Adrenal gland (tissue), 12 donors: Measurements from ENCODE around the gene MAEL. TPM values are rescaled to one million over a fixed set of nuclear protein-coding genes. Genes with fewer than 3 reads are reported as not detected.

Experiments used
- DNase-seq, 7 donors: peaks; one replicate each; pipeline ENCODE4 v3.0.0-alpha.2; 2019 to 2020
- H3K27ac ChIP-seq, 5 donors: fragments of 200-600 bp; sonication (generic) in 4 of 5; 1 replicate in 3 of 5; 2 replicates in 2 of 5; pipeline versions ENCODE4 v1.5.1 to v1.8.0; 2016 to 2020; ENCODE audit warnings: mild to moderate bottlenecking in 1 of 5
- H3K27me3 ChIP-seq: fragments of 200-600 bp; 2 replicates; pipeline ENCODE4 v1.8.0; 2021
- H3K36me3 ChIP-seq, 2 donors: fragments of 200-600 bp; replicated peaks in 1 of 2; 1 replicate in 1 of 2; 2 replicates in 1 of 2; pipeline versions ENCODE4 v1.5.1 to v1.8.0; 2018 to 2022
- H3K4me1 ChIP-seq, 2 donors: fragments of 200-600 bp; replicated peaks in 1 of 2; 1 replicate in 1 of 2; 2 replicates in 1 of 2; pipeline versions ENCODE4 v1.5.1 to v1.8.0; 2018 to 2021
- H3K4me3 ChIP-seq, 4 donors: fragments of 200-600 bp; sonication (generic) in 3 of 4; one replicate each; pipeline ENCODE4 v1.5.1; 2016 to 2018
- H3K9me3 ChIP-seq, 3 donors: fragments of 200-600 bp; sonication (generic) in 1 of 3; replicated peaks in 1 of 3; 1 replicate in 2 of 3; 2 replicates in 1 of 3; pipeline versions ENCODE4 v1.5.1 to v1.8.0; 2016 to 2021
- POLR2A ChIP-seq, 2 donors: fragments of 450-650 bp; IDR thresholded peaks; one replicate each; pipeline ENCODE4 v1.6.1; 2017; ENCODE audit warnings: antibody characterized with exemption in 2 of 2, mild to moderate bottlenecking in 2 of 2, moderate library complexity in 1 of 2
- WGBS, 4 donors: extraction: QIAGEN DNeasy Blood & Tissue Kit in 2 of 4; methylation state at CpG; one replicate each; pipeline versions ENCODE4 v1.1.5 to v1.1.7; 2013 to 2017; 5-methylcytosine and 5-hydroxymethylcytosine counted together
- intact Hi-C, 2 donors: fragments of 100-400 bp; cut with DNase I; formaldehyde crosslinking; loops; one replicate each; pipeline versions ENCODE4 v1.14.1 to v1.15.0; 2022 to 2023
- polyA plus RNA-seq, 3 donors: library from polyadenylated mRNA; stranded (reverse); fragments of 200-250 nt in 2 of 3; fragments of 350-450 nt in 1 of 3; fragmentation: Illumina TruSeq in 1 of 3; extraction: RNeasy Lipid Tissue Mini Kit (QIAGEN cat#74804) in 1 of 3; gene quantifications; one replicate each; pipeline ENCODE4 v1.2.3, GENCODE V29; 2013 to 2014
- total RNA-seq, 9 donors: library from RNA; depleted of rRNA in 4 of 9; stranded (reverse); fragments of >200 nt in 4 of 9; fragments of 120-200 nt in 1 of 9; fragmentation: NEBNext Ultra II Directional in 1 of 9; extraction: Animal tissue kit (Norgen Biotek cat#: 25700) in 1 of 9; gene quantifications; one replicate each; pipeline versions ENCODE4 v1.1.0 to v1.2.4, GENCODE V29; 2013 to 2023
- TF ChIP-seq, protein P1 (sequence below), 6 experiments: fragments of 450-650 bp in 4 of 6; fragments of 200-600 bp in 2 of 6; sonication (generic) in 1 of 6; IDR thresholded peaks; 1 replicate in 5 of 6; 2 replicates in 1 of 6; pipeline versions ENCODE4 v1.5.1 to v1.8.0; 2016 to 2021; ENCODE audit warnings: antibody characterized with exemption in 6 of 6, mild to moderate bottlenecking in 2 of 6, moderate library complexity in 1 of 6
- donor health status: healthy with polysubstance abuse.
- donor health status: Bipolar disorder and iron deficiency.
- donor health status: DM: yes; HTN: yes; CAD: no.
- donor health status: DM: no; HTN: no; CAD: no.
- donor health status: DM: no; HTN: no; CAD: no.
- donor health status: DM: yes; HTN: yes; CAD: no.

The MAEL gene
- total and polyA plus RNA-seq, 12 donors = 0.17 TPM; not detected in 11

DNA sequence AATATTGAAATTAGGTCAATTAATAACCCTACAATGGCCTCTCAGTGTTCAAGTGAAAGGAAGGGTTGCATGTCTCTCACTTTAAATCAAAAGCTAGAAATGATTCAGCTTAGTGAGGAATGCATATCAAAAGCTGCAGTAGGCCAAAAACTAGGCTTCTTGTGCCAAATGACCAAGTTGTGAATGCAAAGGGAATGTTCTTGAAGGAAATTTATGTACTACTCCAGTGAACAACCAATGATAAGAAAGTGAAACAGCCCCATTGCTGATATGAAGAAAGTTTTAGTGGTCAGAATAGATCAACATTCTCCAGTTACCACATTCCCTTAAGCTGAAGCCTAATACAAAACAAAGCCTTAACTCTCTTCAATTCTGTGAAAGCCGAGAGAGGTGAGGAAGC lies 10.0 kb downstream of the MAEL start:
- no peaks in the 10 kb centered on the region for H3K4me1 ChIP-seq
- no peak overlapping the region for H3K27ac ChIP-seq
- H3K4me3 ChIP-seq = no peak overlapping the region
- no peak for TF ChIP-seq POLR2A (IDR thresholded peaks at IDR 0.05)
- TF ChIP-seq, protein P1, sequence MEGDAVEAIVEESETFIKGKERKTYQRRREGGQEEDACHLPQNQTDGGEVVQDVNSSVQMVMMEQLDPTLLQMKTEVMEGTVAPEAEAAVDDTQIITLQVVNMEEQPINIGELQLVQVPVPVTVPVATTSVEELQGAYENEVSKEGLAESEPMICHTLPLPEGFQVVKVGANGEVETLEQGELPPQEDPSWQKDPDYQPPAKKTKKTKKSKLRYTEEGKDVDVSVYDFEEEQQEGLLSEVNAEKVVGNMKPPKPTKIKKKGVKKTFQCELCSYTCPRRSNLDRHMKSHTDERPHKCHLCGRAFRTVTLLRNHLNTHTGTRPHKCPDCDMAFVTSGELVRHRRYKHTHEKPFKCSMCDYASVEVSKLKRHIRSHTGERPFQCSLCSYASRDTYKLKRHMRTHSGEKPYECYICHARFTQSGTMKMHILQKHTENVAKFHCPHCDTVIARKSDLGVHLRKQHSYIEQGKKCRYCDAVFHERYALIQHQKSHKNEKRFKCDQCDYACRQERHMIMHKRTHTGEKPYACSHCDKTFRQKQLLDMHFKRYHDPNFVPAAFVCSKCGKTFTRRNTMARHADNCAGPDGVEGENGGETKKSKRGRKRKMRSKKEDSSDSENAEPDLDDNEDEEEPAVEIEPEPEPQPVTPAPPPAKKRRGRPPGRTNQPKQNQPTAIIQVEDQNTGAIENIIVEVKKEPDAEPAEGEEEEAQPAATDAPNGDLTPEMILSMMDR (IDR thresholded peaks at IDR 0.05) = no peak
- intact Hi-C loops = no loop called here
- peaks cover 5% of the 10 kb centered on the region for H3K27me3 ChIP-seq
- H3K9me3 ChIP-seq = no peaks in the 10 kb centered on the region
- 56 to 77% (median 75%) methylated on average over 1 of the region's 1 CpG for WGBS, 4 donors
- H3K36me3 ChIP-seq = no peaks in the 10 kb centered on the region
- no peak for DNase-seq

DNA sequence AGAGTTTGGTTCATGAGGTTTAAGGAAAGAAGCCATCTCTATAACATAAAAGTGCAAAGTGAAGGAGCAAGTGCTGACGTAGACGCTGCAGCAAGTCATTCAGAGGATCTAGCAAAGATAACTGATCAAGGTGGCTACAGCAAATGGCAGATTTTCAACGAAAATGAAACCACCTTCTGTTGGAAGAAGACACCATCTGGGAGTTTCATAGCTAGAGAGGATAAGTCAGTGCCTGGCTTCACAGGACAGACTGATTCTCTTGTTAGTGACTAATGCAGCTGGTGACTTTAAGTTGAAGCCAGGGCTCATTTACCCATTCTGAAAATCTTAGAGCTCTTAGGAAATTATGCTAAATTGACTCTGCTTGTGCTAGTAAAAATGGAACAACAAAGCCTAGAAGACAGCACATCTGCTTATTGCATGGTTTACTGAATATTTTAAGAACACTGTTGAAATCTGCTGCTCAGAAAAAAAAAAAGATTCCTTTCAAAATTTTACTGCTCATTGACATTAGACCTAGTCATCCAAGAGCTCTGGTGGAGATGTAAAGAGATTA lies 10.5 kb downstream of the MAEL start:
- H3K4me3 ChIP-seq = no peak overlapping the region
- intact Hi-C loops = no loop called here
- DNase-seq = no peak
- no peaks in the 10 kb centered on the region for H3K9me3 ChIP-seq
- 55 to 68% (median 61%) methylated on average over 3 of the region's 3 CpGs for WGBS, 4 donors
- peaks cover 5% of the 10 kb centered on the region for H3K27me3 ChIP-seq
- no peaks in the 10 kb centered on the region for H3K4me1 ChIP-seq
- H3K27ac ChIP-seq = no peak overlapping the region
- H3K36me3 ChIP-seq = no peaks in the 10 kb centered on the region
- no peak for TF ChIP-seq POLR2A (IDR thresholded peaks at IDR 0.05)
- TF ChIP-seq, protein P1 (IDR thresholded peaks at IDR 0.05) = no peak

DNA sequence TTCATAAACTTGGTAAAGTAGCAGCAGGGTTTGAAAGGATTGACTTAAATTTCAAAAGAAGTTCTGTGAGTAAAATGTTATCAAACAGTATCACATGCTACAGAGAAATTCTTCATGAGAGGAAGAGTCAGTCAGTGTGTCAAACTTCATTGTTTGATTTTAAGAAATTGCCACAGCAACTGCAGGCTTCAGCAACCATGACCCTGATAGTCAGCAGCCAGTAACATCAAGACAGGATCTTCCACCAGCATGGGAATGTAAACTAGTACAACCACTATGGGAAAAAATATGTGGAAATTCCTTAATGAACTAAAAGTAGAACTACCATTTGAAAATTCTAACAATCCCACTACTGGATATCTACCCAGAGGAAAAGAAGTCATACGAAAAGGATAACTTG lies 11.5 kb downstream of the MAEL start:
- Histone ChIP-seq H3K9me3 (no peaks in the 10 kb centered on the region), H3K27ac (no peak overlapping the region), H3K27me3 (peaks cover 5% of the 10 kb centered on the region), H3K4me1 (no peaks in the 10 kb centered on the region), H3K4me3 (no peak overlapping the region), H3K36me3 (no peaks in the 10 kb centered on the region)
- intact Hi-C loops = no loop called here
- DNase-seq = no peak
- TF ChIP-seq, protein P1 (IDR thresholded peaks at IDR 0.05) = no peak
- no peak for TF ChIP-seq POLR2A (IDR thresholded peaks at IDR 0.05)
- WGBS, 4 donors = 81 to 94% (median 90%) methylated on average over 1 of the region's 1 CpG

DNA sequence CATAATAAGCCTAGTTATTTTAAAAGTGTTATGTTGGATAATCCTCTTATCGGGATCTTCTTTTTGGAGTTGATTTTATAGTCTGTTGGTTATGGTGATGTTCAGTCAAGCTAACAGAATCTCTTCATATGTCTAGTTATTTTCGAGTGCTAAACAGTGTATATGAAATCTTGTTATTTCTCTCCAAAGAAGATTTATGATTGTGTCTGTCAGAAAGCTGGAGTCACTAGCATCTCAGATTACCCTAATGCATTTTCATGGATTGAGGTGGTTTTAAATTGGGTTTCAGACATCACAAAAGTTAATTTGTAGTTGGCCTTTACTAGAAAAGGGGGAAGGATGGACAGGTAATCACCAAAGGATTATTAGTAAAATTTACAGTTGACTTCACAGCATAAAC lies 13.3 kb downstream of the MAEL start:
- H3K9me3 ChIP-seq = no peaks in the 10 kb centered on the region
- no peaks in the 10 kb centered on the region for H3K4me1 ChIP-seq
- WGBS, 4 donors = 63 to 74% (median 68%) methylated on average over 2 of the region's 2 CpGs
- no peak for DNase-seq
- intact Hi-C loops = no loop called here
- H3K4me3 ChIP-seq = no peak overlapping the region
- no peak overlapping the region for H3K27ac ChIP-seq
- TF ChIP-seq, protein P1 (IDR thresholded peaks at IDR 0.05) = no peak
- TF ChIP-seq POLR2A (IDR thresholded peaks at IDR 0.05) = no peak
- H3K27me3 ChIP-seq = peaks cover under 1% of the 10 kb centered on the region
- H3K36me3 ChIP-seq = no peaks in the 10 kb centered on the region
